Measurements from ENCODE around the gene NOL3.

The NOL3 gene

DNA sequence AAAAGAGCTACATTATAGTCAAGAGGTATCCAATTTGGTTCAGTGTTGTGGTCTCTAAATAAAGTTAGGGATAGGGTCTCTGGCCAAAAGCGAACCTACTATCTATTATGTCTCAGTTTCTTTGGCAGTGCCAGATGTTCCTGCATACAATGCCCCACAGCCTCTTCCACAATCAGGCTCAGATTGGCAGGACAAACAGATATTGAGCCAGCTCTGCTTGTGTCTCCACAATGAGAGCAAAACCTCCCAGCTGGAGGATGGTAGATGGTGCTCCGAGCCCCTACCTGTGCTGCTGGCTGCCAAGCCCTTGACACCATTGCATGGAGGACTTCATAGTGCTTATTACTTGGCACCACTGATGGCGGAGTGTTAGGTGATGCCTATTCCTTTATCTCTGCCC, 40.9 kb upstream of the NOL3 start:
- Histone ChIP-seq H3K27ac (ENCODE audit: low read length) (no peak overlapping the region), H3K9ac (ENCODE audit: low read length) (no peak overlapping the region), H3K9me3 (replicated peaks; ENCODE audit: insufficient read depth, low read length) (no peaks in the 10 kb centered on the region), H2AFZ (ENCODE audit: low read length) (no peak overlapping the region), H3K4me2 (ENCODE audit: low read depth, low read length) (no peak overlapping the region), H3K4me1 (ENCODE audit: low read length) (no peaks in the 10 kb centered on the region), H4K20me1 (ENCODE audit: insufficient read depth, low read length) (no peaks in the 10 kb centered on the region), H3K4me3 (ENCODE audit: low read length) (no peak overlapping the region), H3K27me3 (replicated peaks; ENCODE audit: insufficient read depth, low read length) (no peaks in the 10 kb centered on the region), H3K9me2 (replicated peaks; ENCODE audit: insufficient read depth, low read length) (no peaks in the 10 kb centered on the region), H3F3A (ENCODE audit: insufficient read depth, low read length) (no peaks in the 10 kb centered on the region), H3K79me2 (ENCODE audit: low read length) (no peaks in the 10 kb centered on the region), H3K36me3 (replicated peaks; ENCODE audit: insufficient read depth, low read length) (no peaks in the 10 kb centered on the region)
- DNase-seq, result no peak
- TF ChIP-seq EZH2phosphoT487 (IDR thresholded peaks at IDR 0.05; ENCODE audit: low read length) (no peak), EZH2 (optimal IDR thresholded peaks at IDR 0.05; ENCODE audit: low read depth, low read length) (no peak)
- TF ChIP-seq, protein P1, sequence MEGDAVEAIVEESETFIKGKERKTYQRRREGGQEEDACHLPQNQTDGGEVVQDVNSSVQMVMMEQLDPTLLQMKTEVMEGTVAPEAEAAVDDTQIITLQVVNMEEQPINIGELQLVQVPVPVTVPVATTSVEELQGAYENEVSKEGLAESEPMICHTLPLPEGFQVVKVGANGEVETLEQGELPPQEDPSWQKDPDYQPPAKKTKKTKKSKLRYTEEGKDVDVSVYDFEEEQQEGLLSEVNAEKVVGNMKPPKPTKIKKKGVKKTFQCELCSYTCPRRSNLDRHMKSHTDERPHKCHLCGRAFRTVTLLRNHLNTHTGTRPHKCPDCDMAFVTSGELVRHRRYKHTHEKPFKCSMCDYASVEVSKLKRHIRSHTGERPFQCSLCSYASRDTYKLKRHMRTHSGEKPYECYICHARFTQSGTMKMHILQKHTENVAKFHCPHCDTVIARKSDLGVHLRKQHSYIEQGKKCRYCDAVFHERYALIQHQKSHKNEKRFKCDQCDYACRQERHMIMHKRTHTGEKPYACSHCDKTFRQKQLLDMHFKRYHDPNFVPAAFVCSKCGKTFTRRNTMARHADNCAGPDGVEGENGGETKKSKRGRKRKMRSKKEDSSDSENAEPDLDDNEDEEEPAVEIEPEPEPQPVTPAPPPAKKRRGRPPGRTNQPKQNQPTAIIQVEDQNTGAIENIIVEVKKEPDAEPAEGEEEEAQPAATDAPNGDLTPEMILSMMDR (IDR thresholded peaks at IDR 0.05; ENCODE audit: low read length), result no peak

DNA sequence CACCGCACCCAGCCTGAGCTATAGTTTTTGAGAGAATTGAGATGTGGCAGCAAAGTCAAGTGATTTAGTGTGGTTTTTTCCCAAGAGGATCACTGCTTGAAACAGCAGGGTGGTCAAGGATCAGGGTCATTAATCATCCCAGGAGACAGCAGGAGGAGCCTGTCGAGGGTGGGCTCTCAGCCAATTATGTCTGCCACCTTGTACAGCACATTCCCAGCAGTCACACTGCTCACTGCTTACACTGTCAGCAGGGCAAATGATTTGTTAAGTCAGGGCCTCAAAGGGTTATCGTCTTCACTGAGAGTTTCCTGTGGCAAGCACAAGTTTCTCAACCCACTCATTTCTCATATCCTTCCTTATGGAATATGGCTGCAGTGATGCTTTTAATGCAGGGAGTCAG, 32.7 kb upstream of the NOL3 start:
- H3K79me2 ChIP-seq (ENCODE audit: low read length), result no peaks in the 10 kb centered on the region

DNA sequence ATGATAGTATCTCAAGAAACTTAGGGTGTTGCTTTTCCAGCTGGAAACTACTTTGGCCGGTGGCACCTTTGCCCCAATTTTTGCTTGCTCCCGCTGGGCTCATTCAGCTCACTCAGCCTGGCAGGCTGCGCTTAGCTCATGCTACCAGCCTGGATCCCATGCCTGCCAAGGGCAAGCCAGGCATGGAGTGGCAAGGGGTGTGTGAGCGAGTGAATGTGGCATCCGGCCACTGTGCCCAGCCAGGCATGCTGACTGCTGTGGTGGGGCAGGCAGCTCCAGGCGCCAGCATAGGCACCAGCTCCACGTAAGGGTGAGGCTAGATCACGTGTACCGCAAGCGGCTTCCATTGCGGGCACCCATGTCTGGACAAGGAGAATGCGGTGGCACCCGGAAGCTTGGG, 28.9 kb upstream of the NOL3 start:
- no peaks in the 10 kb centered on the region for H3K9me3 ChIP-seq (replicated peaks; ENCODE audit: insufficient read depth, low read length)
- H3K36me3 ChIP-seq (replicated peaks; ENCODE audit: insufficient read depth, low read length), result 0 out of 2 replicates have a peak, but pooled peaks cover 4% of the 10 kb centered on the region

More for the DNA sequence above, 32.7 kb upstream of the NOL3 start:
- Histone ChIP-seq H3K4me2 (ENCODE audit: low read depth, low read length) (no peak overlapping the region), H3K4me3 (ENCODE audit: low read length) (no peak overlapping the region), H3K27ac (ENCODE audit: low read length) (no peak overlapping the region), H3K4me1 (ENCODE audit: low read length) (no peaks in the 10 kb centered on the region), H3K9ac (ENCODE audit: low read length) (no peak overlapping the region), H2AFZ (ENCODE audit: low read length) (no peak overlapping the region), H4K20me1 (ENCODE audit: insufficient read depth, low read length) (no peaks in the 10 kb centered on the region), H3F3A (ENCODE audit: insufficient read depth, low read length) (no peaks in the 10 kb centered on the region), H3K9me3 (replicated peaks; ENCODE audit: insufficient read depth, low read length) (no peaks in the 10 kb centered on the region), H3K36me3 (replicated peaks; ENCODE audit: insufficient read depth, low read length) (peaks cover 4% of the 10 kb centered on the region; the same call in 1 of the 2 replicates), H3K9me2 (replicated peaks; ENCODE audit: insufficient read depth, low read length) (no peaks in the 10 kb centered on the region), H3K27me3 (replicated peaks; ENCODE audit: insufficient read depth, low read length) (no peaks in the 10 kb centered on the region)
- no peak for DNase-seq
- TF ChIP-seq EZH2phosphoT487 (IDR thresholded peaks at IDR 0.05; ENCODE audit: low read length), result no peak
- no peak for TF ChIP-seq EZH2 (optimal IDR thresholded peaks at IDR 0.05; ENCODE audit: low read depth, low read length)
- TF ChIP-seq, protein P1 (IDR thresholded peaks at IDR 0.05; ENCODE audit: low read length), result no peak

More for the DNA sequence above, 28.9 kb upstream of the NOL3 start:
- no peaks in the 10 kb centered on the region for H3K4me1 ChIP-seq (ENCODE audit: low read length)
- no peak for DNase-seq
- no peaks in the 10 kb centered on the region for H3K27me3 ChIP-seq (replicated peaks; ENCODE audit: insufficient read depth, low read length)
- H3K9me2 ChIP-seq (replicated peaks; ENCODE audit: insufficient read depth, low read length), result no peaks in the 10 kb centered on the region
- no peak overlapping the region for H3K4me2 ChIP-seq (ENCODE audit: low read depth, low read length)
- no peak overlapping the region for H3K27ac ChIP-seq (ENCODE audit: low read length)
- H4K20me1 ChIP-seq (ENCODE audit: insufficient read depth, low read length), result no peaks in the 10 kb centered on the region
- TF ChIP-seq EZH2 (optimal IDR thresholded peaks at IDR 0.05; ENCODE audit: low read depth, low read length), result no peak
- TF ChIP-seq, protein P1 (IDR thresholded peaks at IDR 0.05; ENCODE audit: low read length), result no peak
- no peak for TF ChIP-seq EZH2phosphoT487 (IDR thresholded peaks at IDR 0.05; ENCODE audit: low read length)
- H2AFZ ChIP-seq (ENCODE audit: low read length), result no peak overlapping the region
- no peak overlapping the region for H3K4me3 ChIP-seq (ENCODE audit: low read length)
- H3K79me2 ChIP-seq (ENCODE audit: low read length), result no peaks in the 10 kb centered on the region
- H3F3A ChIP-seq (ENCODE audit: insufficient read depth, low read length), result no peaks in the 10 kb centered on the region
- H3K9ac ChIP-seq (ENCODE audit: low read length), result no peak overlapping the region
